Smooth muscle cell (in vitro differentiated cells): Measurements from ENCODE around the gene TPCN2. TPM values are rescaled to one million over a fixed set of nuclear protein-coding genes. Genes with fewer than 3 reads are reported as not detected.

Source experiments
- DNase-seq: peaks from one replicate; lab custom pipeline; 2025; ENCODE audit not compliant: unreplicated experiment; lab: John Stamatoyannopoulos, UW
- H2AFZ ChIP-seq: fragments of 200-600 bp; sonication (generic); 2 replicates; pipeline ENCODE4 v1.6.0; 2016; ENCODE audit warnings: antibody characterized with exemption, low read depth, mild to moderate bottlenecking
- H3F3A ChIP-seq: fragments of 200-600 bp; sonication (generic); 2 replicates; pipeline ENCODE4 v1.6.0; 2017; ENCODE audit warnings: antibody characterized with exemption, low read depth
- H3K27ac ChIP-seq: fragments of 200-600 bp; sonication (generic); 2 replicates; pipeline ENCODE4 v1.5.1; 2016; ENCODE audit warnings: low read depth, mild to moderate bottlenecking
- H3K27me3 ChIP-seq: fragments of 200-600 bp; sonication (generic); 2 replicates; pipeline ENCODE4 v1.6.1; 2016; ENCODE audit warnings: low read depth, mild to moderate bottlenecking
- H3K36me3 ChIP-seq: fragments of 200-600 bp; sonication (generic); 2 replicates; pipeline ENCODE4 v1.5.1; 2016; ENCODE audit warnings: low read depth
- H3K4me1 ChIP-seq: fragments of 200-600 bp; sonication (generic); 2 replicates; pipeline ENCODE4 v1.5.1; 2016; ENCODE audit warnings: low read depth
- H3K4me2 ChIP-seq: fragments of 200-600 bp; sonication (generic); 2 replicates; pipeline ENCODE4 v1.6.0; 2016; ENCODE audit warnings: mild to moderate bottlenecking
- H3K4me3 ChIP-seq: fragments of 200-600 bp; sonication (generic); 2 replicates; pipeline ENCODE4 v1.5.1; 2016; ENCODE audit warnings: mild to moderate bottlenecking
- H3K79me2 ChIP-seq: fragments of 200-600 bp; sonication (generic); 2 replicates; pipeline ENCODE4 v1.6.0; 2016; ENCODE audit warnings: low read depth, mild to moderate bottlenecking
- H3K9ac ChIP-seq: fragments of 200-600 bp; sonication (generic); 2 replicates; pipeline ENCODE4 v1.6.0; 2016; ENCODE audit warnings: low read depth
- H3K9me3 ChIP-seq: fragments of 200-600 bp; sonication (generic); replicated peaks from 2 replicates; pipeline ENCODE4 v1.5.1; 2016; ENCODE audit warnings: low read depth
- H4K20me1 ChIP-seq: fragments of 200-600 bp; sonication (generic); 2 replicates; pipeline ENCODE4 v1.6.0; 2016; ENCODE audit warnings: low read depth
- WGBS: methylation state at CpG from one replicate; pipeline ENCODE4 v1.1.7; 2016; ENCODE audit warnings: low lambda C conversion rate; 5-methylcytosine and 5-hydroxymethylcytosine counted together
- polyA plus RNA-seq: library from polyadenylated mRNA; unstranded; fragments of >200 nt; fragmentation: Nextera tagmentation; extraction: Ambion mirVana; gene quantifications from 2 replicates; pipeline ENCODE4 v1.2.1, GENCODE V29; 2016
- total RNA-seq: library from RNA; depleted of rRNA; stranded (reverse); fragments of >200 nt; gene quantifications from 2 replicates; pipeline ENCODE4 v1.2.3, GENCODE V29; 2014
- TF ChIP-seq, protein P1 (sequence below): fragments of 200-600 bp; sonication (generic); IDR thresholded peaks from 2 replicates; pipeline ENCODE4 v1.5.1; 2017; ENCODE audit warnings: borderline replicate concordance, mild to moderate bottlenecking, antibody characterized with exemption; ENCODE audit not compliant: insufficient read depth, poor library complexity, severe bottlenecking

Gene TPCN2
- total and polyA plus RNA-seq, 2 experiments from 2014 or later: 7.4 to 10.5 TPM

DNA sequence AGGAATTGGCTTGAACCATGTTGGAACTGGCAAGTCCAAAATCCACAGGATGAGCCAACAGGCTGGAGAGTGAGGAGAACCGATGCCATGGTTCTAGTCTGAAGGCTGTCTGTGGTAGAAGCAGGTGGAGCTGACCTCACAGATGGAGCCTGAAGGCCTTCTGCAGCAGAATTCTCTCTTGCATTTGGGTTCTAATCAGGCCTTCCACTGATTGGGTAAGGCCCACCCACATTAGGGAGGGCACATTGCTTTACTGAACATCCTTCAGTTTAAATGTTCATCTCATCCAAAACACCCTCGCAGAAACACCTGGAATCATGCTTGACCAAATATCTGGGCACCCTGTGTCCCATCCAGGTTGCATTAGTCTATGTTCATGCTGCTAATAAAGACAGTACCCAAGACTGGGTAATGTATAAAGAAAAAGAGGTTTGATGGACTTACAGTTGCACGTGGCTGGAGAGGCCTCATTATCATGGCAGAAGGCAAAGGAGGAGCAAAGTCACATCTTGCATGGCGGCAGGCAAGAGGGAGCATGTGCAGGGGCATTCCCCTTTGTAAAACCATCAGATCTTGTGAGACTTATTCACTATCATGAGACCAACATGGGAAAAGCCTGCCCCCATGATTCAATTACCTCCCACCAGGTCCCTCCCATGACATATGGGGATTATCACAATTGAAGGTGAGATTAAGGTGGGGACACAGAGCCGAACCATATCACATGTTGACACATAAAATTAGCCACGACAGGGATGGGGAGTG is 122.9 kb downstream of the TPCN2 start:
- Histone ChIP-seq H3K79me2 (no peaks in the 10 kb centered on the region), H3K9ac (no peak overlapping the region), H3K4me3 (no peak overlapping the region), H3F3A (no peaks in the 10 kb centered on the region), H3K4me1 (no peaks in the 10 kb centered on the region), H3K4me2 (no peak overlapping the region), H3K27ac (no peak overlapping the region), H3K9me3 (no peaks in the 10 kb centered on the region), H2AFZ (no peak overlapping the region), H3K27me3 (no peaks in the 10 kb centered on the region), H4K20me1 (no peaks in the 10 kb centered on the region), H3K36me3 (no peaks in the 10 kb centered on the region)
- WGBS: 88% methylated on average over 6 of the region's 6 CpGs
- DNase-seq: no peak
- TF ChIP-seq, protein P1, sequence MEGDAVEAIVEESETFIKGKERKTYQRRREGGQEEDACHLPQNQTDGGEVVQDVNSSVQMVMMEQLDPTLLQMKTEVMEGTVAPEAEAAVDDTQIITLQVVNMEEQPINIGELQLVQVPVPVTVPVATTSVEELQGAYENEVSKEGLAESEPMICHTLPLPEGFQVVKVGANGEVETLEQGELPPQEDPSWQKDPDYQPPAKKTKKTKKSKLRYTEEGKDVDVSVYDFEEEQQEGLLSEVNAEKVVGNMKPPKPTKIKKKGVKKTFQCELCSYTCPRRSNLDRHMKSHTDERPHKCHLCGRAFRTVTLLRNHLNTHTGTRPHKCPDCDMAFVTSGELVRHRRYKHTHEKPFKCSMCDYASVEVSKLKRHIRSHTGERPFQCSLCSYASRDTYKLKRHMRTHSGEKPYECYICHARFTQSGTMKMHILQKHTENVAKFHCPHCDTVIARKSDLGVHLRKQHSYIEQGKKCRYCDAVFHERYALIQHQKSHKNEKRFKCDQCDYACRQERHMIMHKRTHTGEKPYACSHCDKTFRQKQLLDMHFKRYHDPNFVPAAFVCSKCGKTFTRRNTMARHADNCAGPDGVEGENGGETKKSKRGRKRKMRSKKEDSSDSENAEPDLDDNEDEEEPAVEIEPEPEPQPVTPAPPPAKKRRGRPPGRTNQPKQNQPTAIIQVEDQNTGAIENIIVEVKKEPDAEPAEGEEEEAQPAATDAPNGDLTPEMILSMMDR: no peak

DNA sequence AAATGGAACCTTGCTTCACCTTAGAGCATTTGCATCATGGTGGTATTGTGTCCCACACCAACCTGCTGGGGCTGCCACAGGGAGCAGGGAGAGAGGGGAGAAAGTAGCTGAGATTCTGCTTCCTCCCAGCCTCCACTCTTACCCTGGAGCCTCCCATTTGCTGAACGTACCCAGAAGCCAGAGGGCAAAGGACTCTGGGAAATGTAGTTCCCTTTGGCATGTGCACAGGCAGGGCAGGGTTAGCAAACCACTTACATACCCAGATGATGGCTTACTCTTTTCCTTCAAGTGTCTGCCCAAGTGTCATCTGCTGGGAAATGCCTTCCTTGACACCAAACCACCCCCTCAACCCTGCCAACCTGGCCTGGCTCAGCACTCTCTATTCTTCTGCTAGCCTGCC is 123.9 kb downstream of the TPCN2 start:
- DNase-seq: no peak
- WGBS: 0% methylated on average over 1 of the region's 1 CpG

DNA sequence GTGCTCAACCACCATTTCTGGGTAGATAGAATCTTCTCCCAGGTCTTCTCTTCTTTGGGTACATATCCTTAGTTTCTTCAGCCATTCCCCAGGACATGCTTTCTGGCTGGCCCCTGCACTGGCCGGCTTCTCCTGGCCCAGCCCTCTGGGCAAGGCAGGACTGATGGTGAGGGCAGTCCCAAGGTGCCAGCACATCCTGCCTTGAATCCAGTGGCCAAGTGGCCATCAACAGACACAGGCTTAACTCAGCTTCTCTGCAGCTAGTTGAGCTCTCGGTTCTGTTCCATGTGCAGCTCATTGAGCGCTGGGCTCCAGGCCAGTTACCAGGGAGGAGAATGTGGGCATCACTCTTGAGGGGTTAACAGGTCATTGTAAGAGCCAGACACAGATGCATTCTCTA is 124.6 kb downstream of the TPCN2 start:
- no peaks in the 10 kb centered on the region for H3K79me2 ChIP-seq
- H3K27me3 ChIP-seq: no peaks in the 10 kb centered on the region
- H3K4me1 ChIP-seq: no peaks in the 10 kb centered on the region
- H4K20me1 ChIP-seq: no peaks in the 10 kb centered on the region
- no peaks in the 10 kb centered on the region for H3F3A ChIP-seq
- no peaks in the 10 kb centered on the region for H3K36me3 ChIP-seq
- no peak overlapping the region for H3K4me2 ChIP-seq
- H2AFZ ChIP-seq: no peak overlapping the region
- WGBS: 94% methylated on average over 3 of the region's 3 CpGs
- no peak overlapping the region for H3K9ac ChIP-seq
- H3K9me3 ChIP-seq: no peaks in the 10 kb centered on the region
- no peak overlapping the region for H3K27ac ChIP-seq
- no peak for DNase-seq
- H3K4me3 ChIP-seq: no peak overlapping the region
- TF ChIP-seq, protein P1: no peak

More for the DNA sequence above, 123.9 kb downstream of the TPCN2 start:
- Histone ChIP-seq H3K4me1 (no peaks in the 10 kb centered on the region), H2AFZ (no peak overlapping the region), H3K36me3 (no peaks in the 10 kb centered on the region), H4K20me1 (no peaks in the 10 kb centered on the region), H3K27ac (no peak overlapping the region), H3K79me2 (no peaks in the 10 kb centered on the region), H3K9me3 (no peaks in the 10 kb centered on the region), H3K4me3 (no peak overlapping the region), H3F3A (no peaks in the 10 kb centered on the region), H3K4me2 (no peak overlapping the region), H3K27me3 (no peaks in the 10 kb centered on the region), H3K9ac (no peak overlapping the region)
- TF ChIP-seq, protein P1: no peak
